NCI-H1105 treated with DMSO at 0.1 percent for 48 hours (cell line): ENCODE measurements around the gene ZNF331.
"Not testable (repeated sequence)": the region's sequence is repeated elsewhere in the genome, so short reads cannot be mapped to it uniquely, and the experiment has no call there.

ENCODE experiments used
- DNase-seq: peaks from one replicate; lab custom pipeline; 2025; lab: John Stamatoyannopoulos, UW

Gene ZNF331

GRCh38 chr19:53537521-53538377 is at the start of gene ZNF331:
Gene ZNF331, plus strand, starts transcription at chr19:53538145. Its CDS starts 31,232 bp downstream, at chr19:53569377.
- no peak for DNase-seq

GRCh38 chr19:53492153-53492552 is 45.8 kb upstream of the ZNF331 start:
- no peak for DNase-seq

GRCh38 chr19:53497311-53498023 is 40.5 kb upstream of the ZNF331 start:
- DNase-seq: not testable (repeated sequence)

GRCh38 chr19:53498024-53498395 is 39.9 kb upstream of the ZNF331 start:
- DNase-seq: not testable (repeated sequence)

- DNase-seq: not testable (repeated sequence)
These were observed 34.8 kb upstream of the ZNF331 start for GRCh38 chr19:53503151-53503550.

- peak; percentile 1 for DNase-seq
These were observed 34.1 kb upstream of the ZNF331 start for GRCh38 chr19:53503671-53504364.

- peak; percentile 0 for DNase-seq
These were observed 33.6 kb upstream of the ZNF331 start for GRCh38 chr19:53504365-53504703.

GRCh38 chr19:53504885-53505284 is 33.1 kb upstream of the ZNF331 start:
- DNase-seq: no peak

- DNase-seq: no peak
These were observed 31.2 kb upstream of the ZNF331 start for GRCh38 chr19:53506728-53507127.

- no peak for DNase-seq
These were observed 30.2 kb upstream of the ZNF331 start for GRCh38 chr19:53507523-53508442.

- DNase-seq: no peak
These were observed 28.5 kb upstream of the ZNF331 start for GRCh38 chr19:53509443-53509842.

GRCh38 chr19:53509845-53510244 is 28.1 kb upstream of the ZNF331 start:
- DNase-seq: no peak

- no peak for DNase-seq
These were observed 26.6 kb upstream of the ZNF331 start for GRCh38 chr19:53511357-53511756.

- DNase-seq: peak; percentile 12
These were observed 26.0 kb upstream of the ZNF331 start for GRCh38 chr19:53511933-53512374.

- not testable (repeated sequence) for DNase-seq
These were observed 22.9 kb upstream of the ZNF331 start for GRCh38 chr19:53515047-53515446.

GRCh38 chr19:53517114-53517741 is 20.7 kb upstream of the ZNF331 start:
- no peak for DNase-seq

GRCh38 chr19:53518121-53518520 is 19.8 kb upstream of the ZNF331 start:
- DNase-seq: no peak

GRCh38 chr19:53518716-53519115 is 19.2 kb upstream of the ZNF331 start:
- no peak for DNase-seq

GRCh38 chr19:53519446-53519845 is 18.5 kb upstream of the ZNF331 start:
- DNase-seq: no peak

- no peak for DNase-seq
These were observed 17.8 kb upstream of the ZNF331 start for GRCh38 chr19:53520163-53520546.
